Activated CD8-positive, alpha-beta T cell treated with anti-CD3 and anti-CD28 coated beads, Interleukin-2, amount 10 ng/mL, durations not matched to agents 7 days and 5 days (primary cell): ENCODE measurements around the gene NOD2. TPM values are rescaled to one million over a fixed set of nuclear protein-coding genes. Genes with fewer than 3 reads are reported as not detected.
A peak's percentile ranks its signal among the peaks of the same experiment; 100 is the strongest.

Source experiments
- ATAC-seq: fragments of 150-1000 bp; cut with Tn5 transposase; one replicate; pipeline ENCODE4 v1.10.0; 2021; ENCODE audit warnings: moderate library complexity
- CTCF ChIA-PET: fragments of 350-600 bp; sonication (Branson Sonifier 250); formaldehyde crosslinking; loops from one replicate; lab custom pipeline; 2021; ENCODE audit warnings: antibody characterized with exemption; lab: Charles Lee
- POLR2A ChIA-PET: fragments of 350-600 bp; sonication (Branson Sonifier 250); formaldehyde crosslinking; loops from one replicate; lab custom pipeline; 2021; ENCODE audit warnings: antibody characterized with exemption; lab: Charles Lee
- DNase-seq: peaks from one replicate; pipeline ENCODE4 v3.0.0-alpha.2; 2020
- H3K27ac Mint-ChIP-seq: one replicate; pipeline ENCODE4 v1.8.0; 2021; ENCODE audit warnings: mild to moderate bottlenecking, mixed read lengths
- H3K27me3 Mint-ChIP-seq: one replicate; pipeline ENCODE4 v1.8.0; 2021; ENCODE audit warnings: low read depth, mixed read lengths
- H3K36me3 Mint-ChIP-seq: one replicate; pipeline ENCODE4 v1.8.0; 2021; ENCODE audit warnings: low read depth, mixed read lengths
- H3K4me1 Mint-ChIP-seq: one replicate; pipeline ENCODE4 v1.8.0; 2021; ENCODE audit warnings: low read depth, mixed read lengths
- H3K4me3 Mint-ChIP-seq: one replicate; pipeline ENCODE4 v1.8.0; 2021; ENCODE audit warnings: mild to moderate bottlenecking, mixed read lengths
- H3K9me3 Mint-ChIP-seq: one replicate; pipeline ENCODE4 v1.8.0; 2022; ENCODE audit warnings: mixed read lengths; ENCODE audit not compliant: insufficient read depth
- total RNA-seq, 2 experiments: library from RNA; stranded (reverse); gene quantifications; one replicate each; pipeline ENCODE4 v1.2.3, GENCODE V29; 2021

The NOD2 gene
- total RNA-seq: 1 to 10 TPM; 1.6 to 1.7 TPM

DNA sequence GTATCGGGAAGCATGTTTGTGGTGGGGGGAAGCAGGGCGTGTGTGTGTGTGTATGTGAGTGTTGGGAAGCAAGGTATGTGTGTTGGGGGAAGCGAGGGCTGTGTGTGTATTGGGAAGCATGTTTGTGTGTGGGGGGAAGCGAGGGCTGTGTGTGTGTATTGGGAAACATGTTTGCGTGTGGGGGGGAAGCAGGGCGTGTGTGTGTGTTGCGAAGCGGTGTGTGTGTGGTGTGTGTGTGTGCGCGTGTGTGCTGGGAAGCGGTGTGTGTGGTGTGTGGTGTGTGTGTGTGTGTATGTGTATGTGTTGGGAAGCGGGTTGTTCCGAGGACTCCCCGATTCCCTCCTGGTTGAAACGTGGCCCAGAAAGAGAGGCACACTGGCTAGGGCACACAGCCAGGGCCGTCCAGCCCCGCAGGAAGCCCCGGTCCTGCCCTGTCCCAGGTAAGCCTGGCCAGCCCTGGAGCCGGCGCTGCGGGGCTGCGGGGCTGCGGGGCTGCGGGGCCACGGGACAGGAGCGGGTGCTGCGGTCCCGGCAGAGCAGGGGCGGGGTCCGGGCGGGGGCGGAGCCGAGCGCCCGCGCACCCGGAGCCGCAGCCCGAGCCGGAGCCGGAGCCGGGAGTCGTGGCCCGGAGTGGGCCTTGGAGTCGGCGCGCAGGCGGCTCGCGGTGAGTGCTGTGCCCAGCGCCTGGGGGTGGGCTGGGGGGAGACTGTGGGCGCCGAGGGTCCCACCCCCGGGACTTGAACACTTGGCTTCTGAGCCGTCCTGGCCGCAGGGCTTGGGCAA is at the start of gene NOD2:
Gene NOD2 (plus strand): TSS at position 608 of the 783 bp plus-strand sequence. CDS start 5,890 bp downstream, outside the sequence.
- no peak for DNase-seq
- Mint-ChIP-seq H3K36me3 (no peaks in the 10 kb centered on the region), H3K4me1 (peaks cover 56% of the 10 kb centered on the region), H3K9me3 (no peaks in the 10 kb centered on the region), H3K27ac (peak within 1 kb of the TSS; percentile 55), H3K4me3 (peak within 1 kb of the TSS; percentile 49), H3K27me3 (peaks cover 25% of the 10 kb centered on the region)
- POLR2A ChIA-PET: no interaction called here
- ATAC-seq: peak; percentile 74
- CTCF ChIA-PET: interaction anchor here (1.1 kb wide), 1 partner anchor 12 kb away, joined by 3 read pairs; the partner anchor contains the start of gene SNX20

DNA sequence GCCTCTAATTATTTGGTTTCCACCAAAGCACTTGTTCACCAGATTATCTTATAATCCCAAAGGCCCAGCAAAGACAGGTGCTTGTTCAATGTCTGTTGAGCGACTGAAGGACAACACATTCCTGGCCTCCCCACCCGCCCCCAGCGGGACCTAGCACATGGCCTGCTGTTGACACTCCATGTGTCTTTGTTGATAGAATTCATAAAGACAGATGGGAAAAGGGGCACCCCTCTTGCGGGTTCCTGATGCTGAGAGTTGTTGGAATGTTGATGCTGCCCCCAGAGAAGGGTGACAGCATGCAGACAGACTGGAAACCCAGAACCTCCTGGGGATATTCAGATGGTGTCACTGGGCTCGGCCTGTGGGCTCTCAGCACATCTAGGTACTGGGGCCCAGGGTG is 49.2 kb upstream of the NOD2 start:
- CTCF ChIA-PET: interaction anchor here (1.0 to 1.6 kb wide), 8 partner anchors 10 to 387 kb away, joined by 3 to 10 read pairs (median 4); no protein-coding TSS in a partner anchor
- ATAC-seq (no peak), DNase-seq (no peak)
- Mint-ChIP-seq H3K27ac (no peak overlapping the region), H3K36me3 (no peaks in the 10 kb centered on the region), H3K9me3 (no peaks in the 10 kb centered on the region), H3K4me3 (no peak overlapping the region), H3K27me3 (peaks cover 2% of the 10 kb centered on the region), H3K4me1 (peaks cover 2% of the 10 kb centered on the region)
- POLR2A ChIA-PET: no interaction called here

GRCh38 chr16:50644729-50645128 is 48.7 kb upstream of the NOD2 start:
- Mint-ChIP-seq H3K4me3 (no peak overlapping the region), H3K27me3 (peaks cover 2% of the 10 kb centered on the region), H3K4me1 (no peaks in the 10 kb centered on the region), H3K9me3 (no peaks in the 10 kb centered on the region), H3K27ac (no peak overlapping the region), H3K36me3 (no peaks in the 10 kb centered on the region)
- ChIA-PET POLR2A (interaction anchor here (1.0 kb wide), 1 partner anchor 18 kb away, joined by 3 read pairs; no protein-coding TSS in a partner anchor), CTCF (interaction anchor here (0.6 to 1.6 kb wide), 20 partner anchors 10 to 434 kb away, joined by 3 to 10 read pairs (median 4); no protein-coding TSS in a partner anchor)
- DNase-seq: peak; percentile 42
- peak; percentile 60 for ATAC-seq

- no peaks in the 10 kb centered on the region for H3K4me1 Mint-ChIP-seq
- ATAC-seq: no peak
- no peak overlapping the region for H3K27ac Mint-ChIP-seq
Measured at GRCh38 chr16:50645563-50646220, 47.7 kb upstream of the NOD2 start.

DNA sequence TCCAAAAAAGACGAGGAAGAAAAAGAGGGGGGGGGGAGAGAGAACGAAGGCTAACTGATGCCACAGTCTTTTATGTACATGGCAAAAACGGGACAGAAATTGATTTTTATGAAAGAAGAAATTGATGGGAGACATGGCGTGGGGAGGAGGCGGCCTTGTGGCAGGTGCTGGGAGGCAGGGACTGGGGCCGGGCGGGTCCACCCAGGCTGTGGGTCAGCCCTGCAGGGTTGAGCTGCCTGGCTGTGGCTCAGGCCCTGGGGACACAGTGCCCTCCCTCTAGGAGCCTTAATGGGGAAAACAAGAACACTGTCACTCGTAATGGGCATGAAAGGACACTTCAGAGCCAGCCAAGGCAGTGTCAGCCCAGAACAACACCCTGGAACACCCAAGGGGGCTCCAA is 47.1 kb upstream of the NOD2 start:
- POLR2A ChIA-PET: interaction anchor here (0.6 kb wide), 1 partner anchor 19 kb away, joined by 4 read pairs; no protein-coding TSS in a partner anchor
- DNase-seq (no peak), ATAC-seq (no peak)
- Mint-ChIP-seq H3K4me1 (no peaks in the 10 kb centered on the region), H3K9me3 (no peaks in the 10 kb centered on the region), H3K36me3 (no peaks in the 10 kb centered on the region), H3K27ac (no peak overlapping the region), H3K4me3 (no peak overlapping the region), H3K27me3 (peaks cover 2% of the 10 kb centered on the region)
- CTCF ChIA-PET: interaction anchor here (1.0 to 1.6 kb wide), 2 partner anchors 20 to 36 kb away, joined by 3 to 4 read pairs; no protein-coding TSS in a partner anchor

More at GRCh38 chr16:50645563-50646220, 47.7 kb upstream of the NOD2 start:
- no peak for DNase-seq
- CTCF ChIA-PET: interaction anchor here (0.7 to 1.6 kb wide), 12 partner anchors 11 to 319 kb away, joined by 3 to 10 read pairs (median 4); no protein-coding TSS in a partner anchor
- POLR2A ChIA-PET: interaction anchor here (0.6 to 1.0 kb wide), 2 partner anchors 19 kb away, joined by 3 to 4 read pairs; no protein-coding TSS in a partner anchor
- no peak overlapping the region for H3K4me3 Mint-ChIP-seq
- H3K36me3 Mint-ChIP-seq: no peaks in the 10 kb centered on the region
- H3K27me3 Mint-ChIP-seq: peaks cover 2% of the 10 kb centered on the region
- H3K9me3 Mint-ChIP-seq: no peaks in the 10 kb centered on the region

- no peak overlapping the region for H3K27ac Mint-ChIP-seq
- ATAC-seq (no peak), DNase-seq (no peak)
- ChIA-PET CTCF (interaction anchor here (0.8 to 5.8 kb wide), 3 partner anchors 13 to 155 kb away, joined by 4 to 40 read pairs (median 4); no protein-coding TSS in a partner anchor), POLR2A (no interaction called here)
- H3K27me3 Mint-ChIP-seq: peaks cover 2% of the 10 kb centered on the region
- H3K4me1 Mint-ChIP-seq: no peaks in the 10 kb centered on the region
- no peaks in the 10 kb centered on the region for H3K9me3 Mint-ChIP-seq
- H3K4me3 Mint-ChIP-seq: no peak overlapping the region
- no peaks in the 10 kb centered on the region for H3K36me3 Mint-ChIP-seq
Measured at GRCh38 chr16:50651835-50652438, 41.5 kb upstream of the NOD2 start.

DNA sequence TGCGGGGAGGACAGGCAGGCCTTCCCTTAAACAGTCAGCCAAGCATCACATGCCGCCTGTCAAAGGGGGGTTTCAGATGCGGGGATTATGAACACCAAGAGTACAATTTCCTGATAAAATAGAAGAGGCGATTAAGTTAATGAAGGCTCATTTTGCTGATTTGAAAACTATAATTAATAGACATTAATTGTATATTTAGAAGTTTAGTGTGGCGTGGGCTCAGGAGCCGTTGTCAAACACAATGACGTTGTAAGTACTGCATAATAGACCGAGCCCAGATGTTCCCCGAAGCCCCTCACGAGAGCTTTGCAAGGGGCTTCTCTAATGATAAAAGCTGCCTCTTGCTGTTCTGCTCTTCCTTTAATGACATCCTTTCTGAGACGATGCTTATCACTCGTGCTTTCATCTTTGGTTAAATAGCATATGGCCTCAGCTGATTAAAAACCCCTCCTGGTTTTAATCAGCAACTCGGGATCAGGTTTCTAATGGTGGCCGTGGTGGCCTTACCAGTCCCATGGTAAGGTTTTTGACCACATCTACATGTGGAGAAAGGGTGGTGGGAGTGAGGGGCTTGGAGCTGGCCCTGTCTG is 40.5 kb upstream of the NOD2 start:
- H3K4me3 Mint-ChIP-seq: no peak overlapping the region
- ChIA-PET POLR2A (interaction anchor here (1.3 kb wide), 1 partner anchor 14 kb away, joined by 7 read pairs; no protein-coding TSS in a partner anchor), CTCF (interaction anchor here (1.7 to 5.8 kb wide), 2 partner anchors 12 to 153 kb away, joined by 6 to 40 read pairs; no protein-coding TSS in a partner anchor)
- H3K4me1 Mint-ChIP-seq: no peaks in the 10 kb centered on the region
- ATAC-seq: no peak
- no peak overlapping the region for H3K27ac Mint-ChIP-seq
- peaks cover 2% of the 10 kb centered on the region for H3K27me3 Mint-ChIP-seq
- DNase-seq: no peak
- no peaks in the 10 kb centered on the region for H3K9me3 Mint-ChIP-seq
- no peaks in the 10 kb centered on the region for H3K36me3 Mint-ChIP-seq

DNA sequence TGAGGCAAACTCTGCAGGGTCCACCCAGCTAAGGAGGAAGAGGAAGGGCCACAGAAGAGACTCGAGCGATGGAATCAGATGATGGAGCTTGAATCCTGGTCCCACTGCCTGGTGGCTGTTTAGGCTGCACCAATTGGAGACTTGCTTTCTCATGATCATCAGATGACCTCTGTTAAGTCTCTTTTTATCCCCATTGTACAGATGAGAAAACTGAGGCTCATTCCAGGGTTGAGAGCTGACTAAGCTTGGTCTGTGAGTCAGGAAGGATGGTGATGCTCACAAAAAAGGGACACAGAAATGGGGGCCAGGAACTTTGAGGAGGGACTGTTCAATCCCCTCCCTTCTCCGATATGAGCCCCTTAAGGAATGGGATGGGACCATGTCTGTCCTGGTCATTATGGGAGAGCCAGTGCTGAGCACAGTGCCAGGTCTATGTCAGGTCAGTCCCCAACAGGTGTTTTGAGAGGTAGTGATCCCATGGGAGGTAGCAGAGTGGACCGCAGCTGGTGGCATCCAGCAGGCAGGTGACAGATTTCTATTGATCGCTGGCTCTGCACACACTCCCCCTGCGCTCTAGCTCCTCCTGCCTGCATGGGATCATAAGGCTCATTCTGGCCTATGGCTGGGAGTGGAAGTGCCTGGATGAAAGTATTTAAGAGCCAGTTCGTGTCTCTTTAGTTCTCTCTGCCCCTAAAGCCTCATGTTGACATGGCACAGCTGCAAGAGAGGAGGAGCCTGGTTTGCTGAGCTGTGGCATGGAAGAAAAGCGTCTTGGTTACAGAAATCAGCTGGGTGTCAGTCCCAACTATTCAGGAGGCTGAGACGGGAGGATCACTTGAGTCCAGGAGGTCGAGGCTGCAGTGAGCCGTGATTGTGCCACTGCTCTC is 39.5 kb upstream of the NOD2 start:
- DNase-seq: no peak
- ChIA-PET POLR2A (interaction anchor here (1.3 kb wide), 1 partner anchor 14 kb away, joined by 7 read pairs; no protein-coding TSS in a partner anchor), CTCF (interaction anchor here (1.3 to 5.8 kb wide), 3 partner anchors 9 to 152 kb away, joined by 3 to 40 read pairs (median 6); no protein-coding TSS in a partner anchor)
- no peaks in the 10 kb centered on the region for H3K36me3 Mint-ChIP-seq
- no peak for ATAC-seq
- H3K4me1 Mint-ChIP-seq: no peaks in the 10 kb centered on the region
- no peaks in the 10 kb centered on the region for H3K27me3 Mint-ChIP-seq
- H3K27ac Mint-ChIP-seq: no peak overlapping the region
- H3K4me3 Mint-ChIP-seq: no peak overlapping the region
- no peaks in the 10 kb centered on the region for H3K9me3 Mint-ChIP-seq

DNA sequence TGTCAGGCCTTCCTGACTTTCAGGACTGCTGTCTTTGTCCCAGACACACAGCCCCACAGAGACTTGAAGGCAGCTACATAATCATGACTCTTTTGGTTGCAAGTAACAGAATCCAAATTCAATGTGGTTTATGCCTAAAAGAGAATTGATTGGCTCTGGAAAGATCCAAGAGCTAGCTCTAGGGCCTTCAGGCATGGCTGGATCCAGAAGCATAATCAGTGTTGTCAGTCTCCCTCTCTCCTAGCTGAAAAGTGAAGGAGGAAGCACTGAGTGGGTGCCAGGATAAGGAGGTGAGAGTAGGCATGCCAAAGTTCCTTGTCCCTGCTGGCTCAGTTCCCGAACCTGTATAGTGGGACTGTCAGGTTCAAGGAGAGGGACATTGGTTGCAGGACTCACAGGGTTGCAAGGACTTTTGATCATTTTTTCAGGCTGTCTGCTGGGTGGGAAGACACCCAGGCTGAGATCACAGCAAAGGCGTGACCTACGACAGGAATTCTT is 37.8 kb upstream of the NOD2 start:
- ChIA-PET POLR2A (no interaction called here), CTCF (interaction anchor here (5.8 kb wide), 1 partner anchor 10 kb away, joined by 40 read pairs; no protein-coding TSS in a partner anchor)
- no peaks in the 10 kb centered on the region for H3K36me3 Mint-ChIP-seq
- DNase-seq (no peak), ATAC-seq (no peak)
- H3K27me3 Mint-ChIP-seq: no peaks in the 10 kb centered on the region
- no peak overlapping the region for H3K4me3 Mint-ChIP-seq
- no peaks in the 10 kb centered on the region for H3K9me3 Mint-ChIP-seq
- no peak overlapping the region for H3K27ac Mint-ChIP-seq
- no peaks in the 10 kb centered on the region for H3K4me1 Mint-ChIP-seq

DNA sequence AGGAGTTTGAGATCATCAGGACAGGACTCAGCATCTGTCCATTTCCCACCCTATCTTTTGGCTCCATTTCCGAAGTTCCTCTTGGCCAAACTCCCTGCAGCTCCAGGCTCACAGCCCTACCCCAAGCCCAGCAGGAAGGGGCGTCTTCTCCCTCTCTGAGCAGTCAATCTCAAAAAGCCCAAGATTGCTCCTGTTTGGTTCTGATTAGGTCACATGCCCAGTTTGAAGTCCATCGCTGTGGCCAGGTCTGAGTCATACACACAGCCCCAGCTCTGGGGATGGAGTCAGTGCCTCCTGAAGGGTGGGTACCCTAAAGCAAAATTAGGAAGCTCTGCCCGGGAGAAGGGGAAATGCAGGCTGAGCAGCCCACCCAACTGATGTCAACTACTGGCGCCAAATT is 36.2 kb upstream of the NOD2 start:
- Mint-ChIP-seq H3K4me3 (no peak overlapping the region), H3K9me3 (no peaks in the 10 kb centered on the region), H3K36me3 (peaks cover 1% of the 10 kb centered on the region), H3K4me1 (no peaks in the 10 kb centered on the region), H3K27ac (no peak overlapping the region), H3K27me3 (no peaks in the 10 kb centered on the region)
- ChIA-PET CTCF (interaction anchor here (0.7 to 1.3 kb wide), 2 partner anchors 12 to 149 kb away, joined by 3 read pairs; no protein-coding TSS in a partner anchor), POLR2A (interaction anchor here (0.9 kb wide), 1 partner anchor 12 kb away, joined by 3 read pairs; no protein-coding TSS in a partner anchor)
- DNase-seq (no peak), ATAC-seq (no peak)
